ENCODE data around the gene TPX2. TPM values are rescaled to one million over a fixed set of nuclear protein-coding genes. Genes with fewer than 3 reads are reported as not detected.
"Not testable (repeated sequence)": the region's sequence is repeated elsewhere in the genome, so short reads cannot be mapped to it uniquely, and the experiment has no call there.

TPX2 gene
- total RNA-seq, 2 donors from 2014 or later: not detected

DNA sequence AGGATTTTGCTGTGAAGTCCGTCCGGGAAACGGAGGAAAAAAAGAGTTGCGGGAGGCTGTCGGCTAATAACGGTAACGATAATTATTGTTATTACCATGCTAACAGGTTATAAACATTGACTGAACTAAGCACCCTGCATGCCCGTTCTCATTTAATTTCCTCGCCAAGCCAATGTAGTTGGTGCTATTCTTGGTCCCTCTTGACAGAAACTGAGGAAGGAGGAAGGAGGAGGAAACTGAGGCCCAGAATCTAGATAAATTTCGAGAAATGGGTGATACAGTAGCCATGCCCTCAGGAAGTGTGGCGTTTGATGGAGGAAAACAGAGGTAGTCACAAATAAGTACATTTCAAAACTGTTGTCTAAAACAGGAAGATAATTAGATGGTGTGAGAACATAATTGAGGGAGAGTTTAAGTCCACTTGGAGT is 474 bp downstream of the TPX2 start:
- TF ChIP-seq, protein P1, sequence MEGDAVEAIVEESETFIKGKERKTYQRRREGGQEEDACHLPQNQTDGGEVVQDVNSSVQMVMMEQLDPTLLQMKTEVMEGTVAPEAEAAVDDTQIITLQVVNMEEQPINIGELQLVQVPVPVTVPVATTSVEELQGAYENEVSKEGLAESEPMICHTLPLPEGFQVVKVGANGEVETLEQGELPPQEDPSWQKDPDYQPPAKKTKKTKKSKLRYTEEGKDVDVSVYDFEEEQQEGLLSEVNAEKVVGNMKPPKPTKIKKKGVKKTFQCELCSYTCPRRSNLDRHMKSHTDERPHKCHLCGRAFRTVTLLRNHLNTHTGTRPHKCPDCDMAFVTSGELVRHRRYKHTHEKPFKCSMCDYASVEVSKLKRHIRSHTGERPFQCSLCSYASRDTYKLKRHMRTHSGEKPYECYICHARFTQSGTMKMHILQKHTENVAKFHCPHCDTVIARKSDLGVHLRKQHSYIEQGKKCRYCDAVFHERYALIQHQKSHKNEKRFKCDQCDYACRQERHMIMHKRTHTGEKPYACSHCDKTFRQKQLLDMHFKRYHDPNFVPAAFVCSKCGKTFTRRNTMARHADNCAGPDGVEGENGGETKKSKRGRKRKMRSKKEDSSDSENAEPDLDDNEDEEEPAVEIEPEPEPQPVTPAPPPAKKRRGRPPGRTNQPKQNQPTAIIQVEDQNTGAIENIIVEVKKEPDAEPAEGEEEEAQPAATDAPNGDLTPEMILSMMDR (IDR thresholded peaks at IDR 0.05): no peak
- no peak for TF ChIP-seq POLR2A (IDR thresholded peaks at IDR 0.05)
- H3K4me3 ChIP-seq: peak overlapping the region; percentile 45 to 86
- intact Hi-C loops (cut with DNase I): no loop called here
- peaks cover 6% of the 10 kb centered on the region for H3K4me1 ChIP-seq
- no peaks in the 10 kb centered on the region for H3K9me3 ChIP-seq
- H3K36me3 ChIP-seq (replicated peaks in 1 of 2; ENCODE audit: insufficient read depth in 1 of 2, low read depth in 2 of 2): no peaks in the 10 kb centered on the region
- no peaks in the 10 kb centered on the region for H3K27me3 ChIP-seq
- no peak for DNase-seq
- 1 to 3% methylated on average over 11 of the region's 11 CpGs for WGBS, 2 donors
- peak overlapping the region in 1 of 4 donors; percentile 76 for H3K27ac ChIP-seq
- no peak for ATAC-seq

DNA sequence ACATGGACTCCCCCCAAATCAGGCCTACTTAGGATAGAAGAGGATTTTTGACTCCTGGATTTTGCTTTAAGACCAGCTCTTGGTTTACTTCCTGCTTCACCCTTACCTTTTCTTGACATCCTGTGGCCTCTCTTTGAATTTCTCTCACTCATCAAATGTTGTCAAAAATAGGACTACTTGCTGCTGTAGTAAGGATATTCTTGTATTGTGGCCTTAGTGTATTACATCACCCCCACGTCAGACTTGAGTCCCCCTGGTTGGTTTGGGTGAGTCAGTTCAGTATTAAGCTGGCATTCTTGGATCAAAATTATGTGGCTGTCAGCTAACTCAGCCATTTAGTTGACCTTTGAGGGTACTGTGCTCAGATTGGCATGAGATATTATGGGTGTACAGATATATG is 1.1 kb downstream of the TPX2 start:
- H3K9me3 ChIP-seq: no peaks in the 10 kb centered on the region
- H3K27me3 ChIP-seq: no peaks in the 10 kb centered on the region
- no peak overlapping the region for H3K27ac ChIP-seq
- TF ChIP-seq, protein P1 (IDR thresholded peaks at IDR 0.05): no peak
- no peak for TF ChIP-seq POLR2A (IDR thresholded peaks at IDR 0.05)
- no peak for DNase-seq
- ATAC-seq: no peak
- intact Hi-C loops (cut with DNase I): no loop called here
- peaks cover 6% of the 10 kb centered on the region for H3K4me1 ChIP-seq
- no peak overlapping the region for H3K4me3 ChIP-seq
- no peaks in the 10 kb centered on the region for H3K36me3 ChIP-seq (replicated peaks in 1 of 2; ENCODE audit: insufficient read depth in 1 of 2, low read depth in 2 of 2)
- 5 to 11% methylated on average over 1 of the region's 1 CpG for WGBS, 2 donors

DNA sequence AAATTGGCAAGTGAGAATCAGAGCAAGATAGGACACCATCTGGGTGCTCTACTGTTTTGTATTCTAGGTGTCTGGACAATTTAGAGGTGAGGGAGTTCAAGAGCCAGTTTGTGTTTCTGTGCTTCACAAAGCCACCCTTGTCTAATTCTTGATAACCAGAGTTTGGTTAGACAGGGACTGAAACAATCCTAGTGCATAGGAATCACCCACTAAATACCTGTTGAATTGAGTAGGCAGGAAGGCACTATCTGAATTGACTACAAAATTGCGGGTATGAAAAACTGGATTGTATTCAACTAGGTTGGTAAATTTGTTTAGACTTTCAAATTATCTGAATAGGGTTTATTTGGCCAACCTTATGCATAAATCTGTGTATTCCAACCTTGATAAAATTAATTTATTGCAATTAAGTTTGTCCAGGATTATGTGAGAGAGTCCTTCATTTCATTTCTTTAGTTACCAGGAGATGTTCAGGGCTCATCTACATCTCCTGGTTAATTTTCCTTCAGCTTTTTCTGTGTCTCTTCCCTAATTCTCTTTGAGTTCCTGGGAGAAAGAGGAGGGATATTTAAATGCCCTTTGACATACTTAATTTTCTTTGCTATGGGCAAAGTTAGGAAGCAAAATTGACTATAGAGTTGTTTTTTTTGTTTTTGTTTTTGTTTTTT is 1.7 kb downstream of the TPX2 start:
- ATAC-seq (no peak), DNase-seq (no peak)
- H3K4me3 ChIP-seq: no peak overlapping the region
- TF ChIP-seq, protein P1 (IDR thresholded peaks at IDR 0.05): no peak
- TF ChIP-seq POLR2A (IDR thresholded peaks at IDR 0.05): no peak
- 52 to 58% methylated on average over 1 of the region's 1 CpG for WGBS, 2 donors
- no peaks in the 10 kb centered on the region for H3K27me3 ChIP-seq
- no peak overlapping the region for H3K27ac ChIP-seq
- no peaks in the 10 kb centered on the region for H3K36me3 ChIP-seq (replicated peaks in 1 of 2; ENCODE audit: insufficient read depth in 1 of 2, low read depth in 2 of 2)
- H3K4me1 ChIP-seq: peaks cover 6% of the 10 kb centered on the region
- intact Hi-C loops (cut with DNase I): no loop called here
- no peaks in the 10 kb centered on the region for H3K9me3 ChIP-seq

DNA sequence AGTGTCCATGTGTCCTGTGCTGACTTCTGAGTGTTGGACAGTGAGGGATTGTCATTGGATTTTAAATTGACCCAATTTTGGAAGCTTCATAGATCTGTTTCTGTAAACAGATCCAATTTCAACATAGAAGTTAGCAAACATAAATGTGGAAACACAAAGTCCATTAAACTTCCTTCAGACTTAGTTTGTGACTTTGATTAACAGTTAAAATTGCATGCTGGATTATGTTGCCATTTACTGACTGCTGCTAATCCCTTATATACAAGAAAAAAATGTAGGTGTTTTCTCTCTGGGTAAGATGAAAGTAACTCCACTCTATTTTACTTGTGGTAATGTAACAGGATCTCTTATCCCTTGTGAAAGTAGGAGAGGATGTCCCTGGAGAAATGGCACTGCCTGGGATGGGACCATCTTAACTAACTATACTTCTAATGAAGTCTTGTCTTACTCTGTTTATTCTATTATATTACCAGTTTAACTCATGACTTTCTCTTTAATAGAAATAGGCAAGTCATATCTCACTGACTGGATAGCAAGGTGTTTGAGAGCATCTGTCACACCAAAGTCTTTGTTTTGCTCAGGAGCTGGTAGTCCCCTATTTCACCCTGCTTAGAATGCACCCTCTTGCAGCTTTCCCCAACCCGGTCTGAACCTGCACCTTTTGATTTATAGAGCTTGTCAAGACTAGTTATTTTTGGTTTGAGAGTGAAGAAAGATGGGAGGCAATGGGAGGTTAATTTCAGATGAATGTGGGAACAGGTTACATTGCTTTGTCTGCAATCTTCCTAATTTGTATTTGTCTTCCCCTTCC is 7.2 kb downstream of the TPX2 start:
- Histone ChIP-seq H3K4me3 (no peak overlapping the region), H3K9me3 (no peaks in the 10 kb centered on the region), H3K36me3 (replicated peaks in 1 of 2; ENCODE audit: insufficient read depth in 1 of 2, low read depth in 2 of 2) (no peaks in the 10 kb centered on the region), H3K4me1 (no peaks in the 10 kb centered on the region), H3K27ac (no peak overlapping the region), H3K27me3 (no peaks in the 10 kb centered on the region)
- TF ChIP-seq, protein P1 (IDR thresholded peaks at IDR 0.05): no peak
- TF ChIP-seq POLR2A (IDR thresholded peaks at IDR 0.05): no peak
- no peak for DNase-seq
- intact Hi-C loops (cut with DNase I): no loop called here
- 14 to 20% methylated on average over 1 of the region's 1 CpG for WGBS, 2 donors
- no peak for ATAC-seq

DNA sequence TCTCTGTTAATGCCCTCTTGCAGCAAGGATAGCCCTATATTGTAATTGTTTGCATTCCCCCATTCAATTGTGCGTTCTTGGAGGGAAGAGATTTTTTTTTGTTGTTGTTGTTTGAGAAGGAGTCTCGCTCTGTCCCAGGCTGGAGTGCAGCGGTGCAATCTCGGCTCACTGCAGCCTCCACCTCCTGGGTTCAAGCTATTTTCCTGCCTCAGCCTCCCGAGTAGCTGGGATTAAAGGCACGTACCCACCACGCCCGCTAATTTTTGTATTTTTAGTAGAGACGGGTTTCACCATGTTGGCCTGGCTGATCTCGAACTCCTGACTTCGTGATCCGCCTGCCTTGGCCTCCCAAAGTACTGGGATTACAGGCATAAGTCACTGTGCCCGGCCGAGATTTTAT is 7.9 kb downstream of the TPX2 start:
- WGBS, 2 donors: 88 to 91% methylated on average over 14 of the region's 14 CpGs
- intact Hi-C loops (cut with DNase I); ATAC-seq; H3K9me3 ChIP-seq; H3K36me3 ChIP-seq (replicated peaks in 1 of 2; ENCODE audit: insufficient read depth in 1 of 2, low read depth in 2 of 2); H3K27me3 ChIP-seq; H3K4me1 ChIP-seq; H3K4me3 ChIP-seq; DNase-seq; H3K27ac ChIP-seq: not testable (repeated sequence)
